ENCODE results near the gene PC. TPM values are rescaled to one million over a fixed set of nuclear protein-coding genes. Genes with fewer than 3 reads are reported as not detected.

The PC gene
- total and polyA plus RNA-seq, 9 of the 15 experiments (the other 6 are each of a cell fraction or from before 2014, with no cell fraction given), result 0.94 to 38.0 (median 8.7) TPM

- TF ChIP-seq GMEB1 (CRISPR knock-in tag; IDR thresholded peaks at IDR 0.05), result no peak
- TF ChIP-seq RAD51 (IDR thresholded peaks at IDR 0.05; ENCODE audit: borderline replicate concordance, low read depth), result no peak
- no peak for TF ChIP-seq JUNB (CRISPR knock-in tag; conservative IDR thresholded peaks at IDR 0.05)
- peak; percentile 86 for TF ChIP-seq CEBPG (CRISPR knock-in tag; IDR thresholded peaks at IDR 0.05)
- peak; percentile 82 to 85 for TF ChIP-seq CEBPG (tag; conservative IDR thresholded peaks at IDR 0.05 in 1 of 2, IDR thresholded peaks at IDR 0.05 in 1 of 2)
- TF ChIP-seq ZNF609 (CRISPR knock-in tag; IDR thresholded peaks at IDR 0.05; ENCODE audit: borderline replicate concordance), result no peak
- 0 out of 2 replicates have a peak, but pooled peaks have one; percentile 20 for TF ChIP-seq ZNF79 (CRISPR knock-in tag; IDR thresholded peaks at IDR 0.05; ENCODE audit: low read depth)
- TF ChIP-seq POLR2H (tag; IDR thresholded peaks at IDR 0.05; ENCODE audit: low read depth), result no peak; the same call in 1 of the 2 replicates
- no peak for TF ChIP-seq ELF2 (CRISPR knock-in tag; IDR thresholded peaks at IDR 0.05)
- peak; percentile 43; the same call in 1 of the 2 replicates for TF ChIP-seq BRD4 (IDR thresholded peaks at IDR 0.05)
- TF ChIP-seq ZNF212 (CRISPR knock-in tag; IDR thresholded peaks at IDR 0.05), result no peak
- no peak for TF ChIP-seq ZNF507 (tag; conservative IDR thresholded peaks at IDR 0.05)
- no peak for TF ChIP-seq ZNF584 (CRISPR knock-in tag; IDR thresholded peaks at IDR 0.05; ENCODE audit: low read depth)
- TF ChIP-seq CUX1 (CRISPR knock-in tag; IDR thresholded peaks at IDR 0.05), result no peak
- peak; percentile 91 for TF ChIP-seq C11orf30 (IDR thresholded peaks at IDR 0.05; ENCODE audit: low read depth)
- 0 out of 2 replicates have a peak, but pooled peaks have one; percentile 51 for TF ChIP-seq IFI16 (CRISPR knock-in tag; IDR thresholded peaks at IDR 0.05)
These were observed 37.0 kb downstream of the PC start (continued) for GRCh38 chr11:66920978-66921784.
